ENCODE results near the gene SETBP1.

GRCh38 chr18:44680273-44681075, at the start of gene SETBP1:
- peak; percentile 4 to 25 for TF ChIP-seq CTCF (conservative IDR thresholded peaks at IDR 0.05 in 1 of 2, IDR thresholded peaks at IDR 0.05 in 1 of 2; ENCODE audit: extremely low read depth in 1 of 2, insufficient read depth in 1 of 2, low read depth in 1 of 2, low read length in 2 of 2)
- TF ChIP-seq EZH2 (IDR thresholded peaks at IDR 0.05; ENCODE audit: borderline replicate concordance, low read length): no peak
